Coronary artery (tissue), 2 donors: Measurements from ENCODE around the gene GSG1.

Experiments
- DNase-seq: peaks from one replicate; pipeline ENCODE4 v3.0.0-alpha.2; 2017; ENCODE audit warnings: low spot score
- H3K27ac ChIP-seq, 2 donors: fragments of 200-600 bp; sonication (generic); one replicate each; pipeline ENCODE4 v1.5.1; 2016 to 2019
- H3K4me3 ChIP-seq: fragments of 200-600 bp; sonication (generic); 2 replicates; pipeline ENCODE4 v1.5.1; 2016; ENCODE audit warnings: mild to moderate bottlenecking, moderate library complexity
- CTCF ChIP-seq: fragments of 200-600 bp; sonication (generic); IDR thresholded peaks from one replicate; pipeline ENCODE4 v1.5.1; 2019; ENCODE audit warnings: antibody characterized with exemption

The GSG1 gene

GRCh38 chr12:13147688-13148484 is 44.4 kb upstream of the GSG1 start:
- DNase-seq, result no peak
- H3K4me3 ChIP-seq, result no peak overlapping the region
- TF ChIP-seq CTCF, result no peak
- peak overlapping the region in 1 of 2 donors; percentile 72 for H3K27ac ChIP-seq

- no peak for DNase-seq
Measured at GRCh38 chr12:13146336-13146938, 43.0 kb upstream of the GSG1 start.

GRCh38 chr12:13144266-13144828 is 40.9 kb upstream of the GSG1 start:
- Histone ChIP-seq H3K4me3 (no peak overlapping the region), H3K27ac (peak overlapping the region in 1 of 2 donors; percentile 57)
- no peak for TF ChIP-seq CTCF
- no peak for DNase-seq

More at GRCh38 chr12:13146336-13146938, 43.0 kb upstream of the GSG1 start:
- no peak overlapping the region for H3K4me3 ChIP-seq
- TF ChIP-seq CTCF, result no peak
- H3K27ac ChIP-seq, result peak overlapping the region; percentile 14 to 72

- H3K4me3 ChIP-seq, result no peak overlapping the region
- no peak overlapping the region for H3K27ac ChIP-seq
- no peak for TF ChIP-seq CTCF
- no peak for DNase-seq
Measured at GRCh38 chr12:13142747-13143146, 39.3 kb upstream of the GSG1 start.

- H3K4me3 ChIP-seq, result no peak overlapping the region
- TF ChIP-seq CTCF, result no peak
- DNase-seq, result no peak
- no peak overlapping the region for H3K27ac ChIP-seq
Measured at GRCh38 chr12:13141686-13142085, 38.2 kb upstream of the GSG1 start.

GRCh38 chr12:13135371-13136178 is 32.1 kb upstream of the GSG1 start:
- DNase-seq, result no peak
- no peak overlapping the region for H3K4me3 ChIP-seq
- TF ChIP-seq CTCF, result no peak
- H3K27ac ChIP-seq, result peak overlapping the region in 1 of 2 donors; percentile 45
